H54 (cell line): Measurements from ENCODE around the gene MASP1.

Experiments used
- DNase-seq: peaks from one replicate; pipeline ENCODE4 v3.0.0; 2011; ENCODE audit warnings: low spot score, mixed read lengths; ENCODE audit not compliant: insufficient read length
- FAIRE-seq: peaks from 3 replicates; lab custom pipeline; 2011; peaks lifted over from hg19 to GRCh38; lab: Jason Lieb, UNC
- POLR2A ChIP-seq: IDR thresholded peaks from 2 replicates; pipeline ENCODE4 v1.6.1; 2011; ENCODE audit warnings: low read depth, mild to moderate bottlenecking, low read length

Gene MASP1

GRCh38 chr3:187291512-187292132 lies at the start of gene MASP1:
TSS of gene MASP1 (minus strand) at chr3:187291737. CDS start at chr3:187291632, 105 bp downstream.
- no peak for DNase-seq
- TF ChIP-seq POLR2A, result no peak
- no peak for FAIRE-seq

DNA sequence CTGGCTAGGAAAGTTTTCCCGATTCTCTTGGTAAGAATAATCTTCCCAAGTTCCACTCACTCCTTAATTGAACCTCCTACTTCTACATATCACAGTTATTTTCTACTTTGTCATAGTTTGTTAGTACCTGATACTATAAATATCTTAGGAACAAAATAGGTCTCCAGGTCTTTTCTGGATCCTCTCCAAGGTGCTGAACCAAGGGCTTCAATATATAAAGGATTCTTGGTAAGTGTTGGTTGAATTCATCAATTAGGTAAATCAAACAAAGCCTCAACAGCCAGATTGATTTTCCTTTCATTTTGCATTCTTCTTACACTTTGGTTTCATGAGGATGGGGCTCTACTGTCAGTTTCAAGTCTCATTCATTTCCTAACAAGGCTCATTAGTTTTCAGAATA lies 49.0 kb upstream of the MASP1 start:
- FAIRE-seq, result no peak
- no peak for TF ChIP-seq POLR2A
- DNase-seq, result no peak

DNA sequence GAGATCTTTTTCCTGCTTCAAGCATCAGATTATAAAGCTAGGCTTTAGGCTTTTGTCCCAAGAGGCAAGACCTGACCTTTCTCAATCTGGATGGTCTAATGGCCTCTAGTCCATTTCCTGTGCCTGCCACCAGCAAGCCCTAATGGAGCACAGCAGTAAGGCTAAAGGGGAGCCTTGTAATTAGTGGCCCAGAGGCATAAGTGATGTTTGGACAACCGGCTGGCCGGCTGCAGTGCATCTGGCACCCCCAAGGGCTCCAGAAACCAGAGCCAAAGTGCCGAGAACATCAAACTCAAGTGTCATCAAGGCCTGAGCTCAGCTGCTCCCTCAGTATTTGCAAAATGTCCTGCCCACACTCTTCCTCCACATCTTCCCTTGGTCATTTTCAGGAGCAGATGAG lies 44.8 kb upstream of the MASP1 start:
- no peak for DNase-seq
- FAIRE-seq, result no peak
- TF ChIP-seq POLR2A, result no peak

DNA sequence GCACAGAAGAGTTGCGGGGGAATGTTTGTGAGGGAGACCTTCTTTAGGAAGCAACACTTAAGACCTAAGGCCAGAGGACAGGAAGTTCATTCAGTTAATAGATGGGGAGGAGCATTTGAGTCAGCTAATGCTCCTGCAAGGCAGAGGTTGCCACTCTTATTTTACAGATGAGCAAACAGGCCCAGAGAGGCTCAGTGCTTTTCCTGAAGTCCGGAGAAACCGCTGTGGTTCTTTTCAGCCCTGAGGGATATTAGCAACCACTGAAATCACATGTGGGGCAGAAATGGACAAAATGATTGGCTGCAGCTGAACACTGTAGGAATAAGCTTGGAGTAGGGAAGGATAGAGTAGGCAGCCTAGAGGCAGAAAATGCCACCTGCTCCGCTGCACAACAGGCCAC lies 43.4 kb upstream of the MASP1 start:
- TF ChIP-seq POLR2A, result no peak
- FAIRE-seq, result no peak
- no peak for DNase-seq

DNA sequence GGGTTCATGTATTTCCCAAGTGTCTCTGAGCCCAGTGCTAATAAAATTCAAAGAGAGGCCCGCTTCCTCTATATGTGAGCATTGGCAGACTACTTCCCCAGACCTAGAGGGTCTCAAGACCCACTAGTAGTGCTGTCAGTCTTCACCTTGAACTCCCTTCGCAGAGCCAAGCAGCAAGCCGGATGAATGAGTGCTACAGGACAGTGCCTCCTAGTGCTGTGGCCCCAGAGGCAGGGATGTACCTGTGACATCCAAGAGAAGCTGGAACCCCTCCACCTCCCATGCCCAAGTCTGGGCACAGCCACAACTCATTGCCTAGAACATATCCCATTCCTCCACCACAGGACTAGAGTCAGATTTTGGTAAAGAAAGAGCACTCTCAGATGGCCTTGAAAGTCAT lies 37.2 kb upstream of the MASP1 start:
- DNase-seq (no peak), FAIRE-seq (no peak)
- no peak for TF ChIP-seq POLR2A

DNA sequence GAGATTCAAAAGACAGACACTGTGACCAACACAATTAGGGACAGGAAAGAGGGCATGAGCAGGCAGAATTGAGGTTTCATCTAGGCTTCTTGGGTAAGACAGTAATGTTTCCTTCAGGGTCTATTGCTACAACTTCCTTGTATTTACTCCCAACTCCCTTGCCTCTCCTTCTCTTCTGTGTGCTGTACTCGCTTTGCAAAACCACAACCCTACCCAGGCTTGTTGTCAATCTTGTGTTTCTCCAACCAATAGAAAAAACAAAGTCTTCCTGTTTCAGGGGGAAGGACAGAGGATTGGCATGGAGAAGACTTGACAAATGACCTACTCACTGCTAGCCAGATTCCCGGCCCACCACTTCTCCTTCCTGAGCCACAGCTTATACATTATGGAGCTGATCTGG lies 36.3 kb upstream of the MASP1 start:
- DNase-seq, result no peak
- FAIRE-seq, result no peak
- no peak for TF ChIP-seq POLR2A

- no peak for TF ChIP-seq POLR2A
- no peak for FAIRE-seq
Observed at GRCh38 chr3:187325632-187326031, 34.1 kb upstream of the MASP1 start.

GRCh38 chr3:187323091-187323490 lies 31.6 kb upstream of the MASP1 start:
- DNase-seq, result no peak
- TF ChIP-seq POLR2A, result no peak
- no peak for FAIRE-seq

More at GRCh38 chr3:187325632-187326031, 34.1 kb upstream of the MASP1 start:
- no peak for DNase-seq

DNA sequence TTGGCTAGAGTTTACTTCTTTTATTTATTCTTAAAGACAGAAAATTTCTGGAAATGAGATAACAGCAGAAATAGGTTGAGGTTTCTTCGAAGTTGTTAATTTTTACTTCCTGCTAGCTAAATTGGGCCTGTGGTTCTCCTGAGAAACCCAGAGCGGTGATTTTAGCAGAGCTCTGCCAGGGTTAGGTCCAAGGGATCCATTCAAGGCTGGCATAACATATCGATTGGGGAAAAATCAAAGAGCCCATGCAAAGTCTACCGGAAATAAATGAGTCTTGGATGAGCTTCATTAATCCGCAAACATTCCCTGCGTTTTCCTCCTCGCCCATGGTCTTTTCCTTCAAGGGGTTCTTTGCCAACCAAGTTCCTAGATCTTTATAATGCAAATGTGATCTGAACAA lies 30.8 kb upstream of the MASP1 start:
- DNase-seq, result no peak
- no peak for FAIRE-seq
- no peak for TF ChIP-seq POLR2A

GRCh38 chr3:187321766-187322165 lies 30.2 kb upstream of the MASP1 start:
- no peak for FAIRE-seq
- DNase-seq, result no peak
- TF ChIP-seq POLR2A, result no peak

DNA sequence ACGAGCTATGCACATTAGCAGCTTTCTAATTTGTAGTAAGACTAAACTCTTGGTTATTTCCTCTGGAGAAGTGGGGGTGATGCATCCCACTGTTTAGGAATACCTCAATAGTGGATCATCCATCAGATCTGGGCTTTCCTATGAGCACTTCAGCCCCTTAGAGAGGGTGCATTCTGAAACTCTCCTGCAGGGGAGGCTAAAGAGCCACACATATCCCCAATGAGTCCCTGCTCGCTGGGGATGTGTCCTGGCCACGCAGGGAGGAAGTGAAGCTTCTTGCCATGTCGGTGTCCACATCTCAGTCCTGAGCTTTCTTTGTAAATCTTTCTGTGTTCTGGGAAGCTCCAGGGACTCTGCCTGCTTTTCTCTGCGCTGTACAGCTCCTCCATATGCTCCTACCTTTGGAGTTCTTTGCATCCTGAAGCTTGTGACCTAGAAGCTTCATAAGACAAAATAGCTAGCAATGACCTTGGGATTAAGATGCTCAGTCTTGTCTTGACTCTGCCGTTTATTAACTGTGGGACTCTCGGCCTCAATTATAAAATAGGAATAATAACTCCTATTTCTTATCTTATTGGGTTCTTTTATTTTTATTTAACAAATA lies 28.3 kb upstream of the MASP1 start:
- DNase-seq (peak; percentile 70), FAIRE-seq (peak; percentile 91)
- TF ChIP-seq POLR2A, result no peak

DNA sequence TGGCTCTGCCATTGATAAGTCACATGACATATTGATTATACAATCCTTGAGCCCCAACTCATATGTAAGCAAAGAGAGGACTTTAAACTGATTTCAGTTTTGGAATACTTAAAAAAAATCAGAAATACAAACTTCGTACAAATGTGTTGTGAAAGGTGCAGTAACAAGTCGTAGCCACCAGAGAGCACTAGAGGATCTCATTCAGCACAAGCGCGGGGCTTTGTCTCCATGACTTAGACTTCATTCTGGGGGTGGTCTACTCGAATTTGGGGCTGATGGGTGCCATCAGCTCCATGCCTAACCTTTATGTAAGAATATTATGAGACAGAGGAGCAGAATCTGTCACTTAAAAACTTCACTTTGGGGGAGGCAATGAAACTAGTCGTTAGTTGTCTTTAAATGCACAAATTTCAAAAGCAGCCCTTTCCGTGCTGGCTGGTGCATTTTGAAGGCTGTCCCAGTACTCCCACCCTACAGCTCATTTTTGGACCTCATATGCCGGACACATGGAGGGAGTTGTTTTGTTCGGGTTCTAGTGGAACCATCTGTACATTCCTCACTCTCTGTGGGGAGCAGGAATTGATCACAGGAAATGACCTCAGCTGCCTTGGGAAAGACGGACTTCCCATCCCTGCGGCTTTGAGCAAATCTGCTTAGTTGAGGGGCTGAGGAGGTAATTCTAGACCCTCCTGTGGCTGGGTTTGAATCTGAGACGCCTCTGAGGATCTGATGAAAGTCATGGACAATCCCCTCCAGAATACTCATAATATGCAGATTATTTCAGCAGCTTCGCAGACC lies 27.5 kb upstream of the MASP1 start:
- no peak for TF ChIP-seq POLR2A
- FAIRE-seq, result peak; percentile 87

GRCh38 chr3:187315872-187316271 lies 24.3 kb upstream of the MASP1 start:
- FAIRE-seq (no peak), DNase-seq (no peak)
- TF ChIP-seq POLR2A, result no peak

More for the DNA sequence above, 27.5 kb upstream of the MASP1 start:
- DNase-seq, result peak; percentile 53

- no peak for DNase-seq
- TF ChIP-seq POLR2A, result no peak
- no peak for FAIRE-seq
Observed at GRCh38 chr3:187314176-187314575, 22.6 kb upstream of the MASP1 start.
